GM19397 (cell line): Measurements from ENCODE around the gene ROM1.
"Not testable (repeated sequence)": the region's sequence is repeated elsewhere in the genome, so short reads cannot be mapped to it uniquely, and the experiment has no call there.

Source experiments
- ATAC-seq: cut with Tn5 transposase; IDR thresholded peaks from one replicate; pipeline ENCODE4 v1.9.1; 2021; ENCODE audit warnings: mild to moderate bottlenecking, moderate library complexity; ENCODE audit not compliant: unreplicated experiment

ROM1 gene

DNA sequence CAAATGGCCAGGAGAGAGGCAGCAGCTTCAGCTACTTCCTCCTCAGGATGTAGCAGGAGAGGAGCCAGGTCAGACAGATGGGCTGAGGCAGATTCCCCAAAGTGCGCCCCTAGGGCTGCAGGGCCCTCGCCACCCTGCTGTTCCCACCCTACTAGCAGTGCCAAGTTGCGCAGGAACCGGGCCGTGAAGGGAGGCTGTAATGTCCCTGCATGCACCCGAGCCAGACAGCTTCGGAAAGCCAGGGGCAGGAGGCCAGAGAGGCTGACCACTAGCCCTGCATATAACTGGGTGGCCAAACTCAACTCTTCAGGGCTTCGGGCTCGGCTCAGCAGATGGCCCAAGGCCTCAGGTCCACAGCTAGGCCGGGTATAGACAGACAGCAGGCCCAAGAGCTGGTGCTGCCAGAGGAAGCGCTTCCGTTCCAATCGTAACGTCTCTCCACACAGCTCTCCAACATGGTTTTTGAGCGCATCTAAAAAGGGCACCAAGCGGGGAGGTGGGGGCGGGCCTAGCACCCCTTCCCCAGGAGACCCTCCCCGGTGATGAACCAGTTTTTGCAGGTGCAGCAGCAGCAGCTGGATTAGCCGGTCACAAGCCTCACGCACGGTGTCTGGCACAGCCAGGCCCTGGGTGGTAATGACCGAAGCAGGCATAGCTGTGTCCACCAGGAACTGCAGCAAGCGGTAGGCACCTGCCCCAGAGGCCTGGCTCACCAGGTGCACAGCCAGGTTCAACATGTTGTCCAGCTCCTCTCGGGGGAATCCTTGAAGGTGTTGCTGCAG is 35.3 kb downstream of the ROM1 start:
- ATAC-seq: no peak

DNA sequence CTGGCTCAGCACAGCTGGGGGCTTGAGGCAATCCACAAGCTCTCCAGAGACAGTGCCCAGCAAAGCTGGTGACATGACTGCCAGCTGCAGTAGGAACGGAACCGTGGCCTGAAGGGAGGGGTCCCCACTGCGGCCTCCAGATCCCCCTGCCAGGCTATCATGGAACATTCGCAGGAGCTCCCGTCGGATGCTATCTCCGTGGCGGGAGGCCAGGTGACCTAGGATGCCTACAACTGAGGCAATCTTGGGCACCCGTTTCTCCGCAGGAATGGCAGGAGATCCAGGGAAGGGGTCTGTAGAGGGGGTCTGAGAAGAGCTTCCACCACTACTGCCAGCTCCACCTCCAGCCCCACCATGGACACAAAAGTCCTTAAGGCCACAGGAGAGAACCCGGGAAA is 35.9 kb downstream of the ROM1 start:
- no peak for ATAC-seq

DNA sequence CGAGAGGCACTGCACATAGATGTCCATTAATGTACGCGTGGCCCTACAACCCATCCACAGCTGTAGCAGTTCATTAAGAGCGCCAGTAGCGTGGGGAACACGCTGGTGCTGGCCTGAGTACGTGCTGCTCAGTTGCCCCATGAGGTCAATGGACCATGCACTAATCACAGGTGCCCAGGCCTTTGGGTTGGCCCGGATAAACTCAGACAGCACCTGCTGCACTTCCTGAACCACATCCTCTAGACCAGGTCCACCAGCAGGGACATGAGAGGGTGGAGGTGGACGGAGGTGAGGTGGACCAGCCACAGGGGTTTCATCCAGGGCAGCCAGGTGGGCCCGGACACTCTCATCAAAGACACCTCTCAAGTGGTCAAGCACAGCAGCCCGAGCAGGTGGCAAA is 36.4 kb downstream of the ROM1 start:
- no peak for ATAC-seq

DNA sequence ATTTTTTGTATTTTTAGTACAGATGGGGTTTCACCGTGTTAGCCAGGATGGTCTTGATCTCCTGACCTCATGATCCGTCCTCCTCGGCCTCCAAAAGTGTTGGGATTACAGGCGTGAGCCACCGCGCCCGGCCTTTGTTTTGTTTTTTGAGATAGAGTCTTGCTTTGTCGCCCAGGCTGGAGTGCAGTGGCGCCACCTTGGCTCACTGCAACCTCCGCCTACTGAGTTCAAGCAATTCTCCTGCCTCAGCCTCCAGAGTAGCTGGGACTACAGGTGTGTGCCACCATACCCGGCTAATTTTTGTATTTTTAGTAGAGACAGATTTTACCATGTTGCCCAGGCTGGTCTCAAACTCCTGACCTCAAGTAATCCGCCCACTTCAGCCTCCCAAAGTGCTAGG is 37.2 kb downstream of the ROM1 start:
- ATAC-seq: not testable (repeated sequence)

DNA sequence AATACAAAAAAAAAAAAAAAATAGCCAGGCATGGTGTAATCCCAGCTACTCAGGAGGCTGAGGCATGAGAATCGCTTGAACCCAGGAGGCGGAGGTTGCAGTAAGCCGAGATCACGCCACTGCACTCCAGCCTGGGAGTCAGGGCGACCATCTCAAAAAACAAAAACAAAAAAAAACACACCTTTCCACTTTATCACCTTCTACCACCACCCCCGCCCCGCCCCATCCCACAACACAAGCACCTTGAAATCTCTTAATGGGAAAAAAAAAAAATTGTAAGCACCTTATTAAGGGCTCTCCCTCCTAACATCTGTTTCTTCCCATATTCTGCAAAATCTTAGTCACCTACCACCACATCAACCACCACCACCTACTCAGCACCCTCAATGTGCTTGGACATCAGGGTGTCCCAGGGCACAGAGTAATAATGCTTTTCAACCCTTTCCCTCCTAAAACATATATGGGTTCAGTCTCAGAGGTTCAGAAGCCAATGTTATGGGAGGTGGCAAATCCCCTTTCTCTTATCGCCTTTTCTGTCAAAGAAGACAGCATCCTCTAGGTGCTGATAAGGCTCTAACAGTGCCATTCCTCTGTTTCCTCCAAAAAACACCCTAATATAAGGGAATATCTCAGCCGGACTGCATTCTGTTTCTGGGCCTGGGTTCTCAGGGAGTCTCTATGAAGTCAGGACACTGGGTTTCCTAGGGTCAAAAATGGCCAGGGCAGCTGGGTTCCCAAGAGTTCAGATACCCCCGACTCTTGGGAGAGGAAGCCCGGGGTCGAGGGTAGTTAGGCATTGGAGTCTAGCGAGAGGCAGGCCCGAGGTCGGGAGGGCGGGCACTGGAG is 39.3 kb downstream of the ROM1 start:
- ATAC-seq: peak; percentile 5

DNA sequence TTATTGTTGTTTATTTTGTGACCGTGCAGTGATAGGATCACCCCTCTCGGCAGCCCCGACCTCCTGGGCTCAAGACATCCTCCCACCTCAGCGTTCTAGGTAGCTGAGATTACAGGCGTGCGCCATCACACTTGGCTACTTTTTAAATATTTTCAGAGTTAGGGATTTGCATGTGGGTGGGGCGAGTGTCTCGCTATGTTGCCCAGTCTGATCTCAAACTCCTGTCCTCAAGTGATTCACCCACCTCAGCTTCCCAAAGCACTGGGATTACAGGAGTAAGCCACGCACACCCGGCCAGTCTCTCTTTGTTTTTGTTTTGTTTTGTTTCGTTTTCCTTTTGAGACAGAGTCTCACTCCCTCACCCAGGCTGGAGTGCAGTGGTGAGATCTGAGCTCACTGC is 41.2 kb downstream of the ROM1 start:
- no peak for ATAC-seq

DNA sequence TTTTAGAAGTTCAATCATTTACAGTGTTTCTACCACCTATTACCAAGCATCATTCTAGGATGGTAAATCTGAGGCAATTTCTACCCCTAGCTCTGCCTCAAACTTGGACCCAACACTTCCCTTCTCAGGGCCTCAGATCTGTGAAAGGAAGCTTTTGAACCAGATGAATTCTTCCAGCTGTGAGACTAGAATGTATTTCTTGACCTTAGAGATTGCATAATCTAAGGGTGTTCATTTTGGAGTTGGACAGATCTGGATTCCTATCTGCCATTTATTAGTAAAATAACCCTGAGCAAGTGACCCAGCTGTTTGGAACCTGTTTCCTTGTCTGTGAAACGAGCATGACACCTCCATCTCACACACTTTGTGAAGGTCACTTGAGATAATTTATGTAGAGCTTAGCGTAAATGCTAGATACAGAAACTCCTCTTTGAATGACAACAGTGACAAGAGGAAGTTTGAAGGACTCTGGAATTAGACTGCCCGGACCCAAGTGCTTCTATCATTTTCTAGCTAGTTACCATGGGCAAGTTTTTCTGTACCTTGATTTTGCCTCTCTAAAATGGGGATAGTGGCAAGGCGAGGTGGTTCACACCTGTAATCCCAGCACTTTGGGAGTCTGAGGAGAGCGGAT is 43.9 kb downstream of the ROM1 start:
- ATAC-seq: no peak

DNA sequence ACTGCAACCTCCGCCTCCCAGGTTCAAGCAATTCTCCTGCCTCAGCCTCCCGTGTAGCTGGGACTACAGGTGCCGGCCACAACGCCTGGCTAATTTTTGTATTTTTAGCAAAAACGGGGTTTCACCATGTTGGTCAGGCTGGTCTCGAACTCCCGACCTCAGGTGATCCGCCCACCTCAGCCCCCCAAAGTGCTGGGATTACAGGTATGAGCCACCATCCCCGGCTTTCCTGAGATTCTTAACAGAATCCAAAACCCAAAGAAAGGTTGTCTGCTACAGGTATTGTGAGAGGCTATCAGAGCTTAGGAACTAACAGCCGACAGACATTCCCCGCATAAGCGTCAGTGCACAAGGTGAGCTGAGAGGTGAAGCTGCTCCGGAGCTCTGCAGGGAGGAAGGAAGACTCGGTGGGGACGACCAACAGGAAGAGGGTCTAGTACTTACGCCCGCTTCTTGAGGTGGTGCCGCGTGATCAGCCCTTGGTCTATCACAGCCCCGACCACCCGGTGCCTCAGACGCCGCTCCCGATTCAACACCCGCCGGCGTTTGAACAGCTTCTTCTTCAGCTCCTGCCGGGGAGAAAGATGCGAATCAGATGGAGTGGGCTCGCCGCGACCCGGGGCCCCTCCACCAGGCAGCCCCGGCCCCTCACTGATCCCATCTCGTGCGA is 51.5 kb downstream of the ROM1 start:
- peak; percentile 16 for ATAC-seq
